Measurements from ENCODE around the gene CHRM4. TPM values are rescaled to one million over a fixed set of nuclear protein-coding genes. Genes with fewer than 3 reads are reported as not detected.
A peak's percentile ranks its signal among the peaks of the same experiment; 100 is the strongest.

CHRM4 gene
- total and polyA plus RNA-seq, 2 of the 13 experiments (the other 11 are each of a cell fraction or from before 2014, with no cell fraction given), result 0.13 to 0.21 TPM

GRCh38 chr11:46389450-46390330 is 1.9 kb downstream of the CHRM4 start (continued):
- no peak for TF ChIP-seq ZBTB49 (CRISPR knock-in tag; IDR thresholded peaks at IDR 0.05; ENCODE audit: borderline replicate concordance)
- no peak for TF ChIP-seq PRDM10 (CRISPR knock-in tag; IDR thresholded peaks at IDR 0.05; ENCODE audit: low read depth)
- TF ChIP-seq E2F5 (CRISPR knock-in tag; conservative IDR thresholded peaks at IDR 0.05), result no peak
- no peak for TF ChIP-seq RXRB (CRISPR knock-in tag; IDR thresholded peaks at IDR 0.05; ENCODE audit: borderline replicate concordance)
- TF ChIP-seq NFIB (CRISPR knock-in tag; IDR thresholded peaks at IDR 0.05; ENCODE audit: borderline replicate concordance), result no peak
- no peak for TF ChIP-seq HNF4G (IDR thresholded peaks at IDR 0.05; ENCODE audit: borderline replicate concordance, low read depth, low read length)
- no peak for TF ChIP-seq HNF4G (CRISPR knock-in tag; IDR thresholded peaks at IDR 0.05; ENCODE audit: borderline replicate concordance, low read depth)
- no peak for TF ChIP-seq ISX (CRISPR knock-in tag; conservative IDR thresholded peaks at IDR 0.05)
- 0 out of 2 replicates have a peak, but pooled peaks have one; percentile 43 for TF ChIP-seq HOXD1 (CRISPR knock-in tag; IDR thresholded peaks at IDR 0.05)
- TF ChIP-seq FOXP4 (CRISPR knock-in tag; IDR thresholded peaks at IDR 0.05), result 0 out of 2 replicates have a peak, but pooled peaks have one; percentile 27
- TF ChIP-seq ZFP36 (IDR thresholded peaks at IDR 0.05; ENCODE audit: borderline replicate concordance, low read depth, low read length, partially characterized antibody), result no peak
- TF ChIP-seq TCF12 (IDR thresholded peaks at IDR 0.05), result no peak
- no peak; the same call in 1 of the 2 replicates for TF ChIP-seq TCF12 (CRISPR knock-in tag; IDR thresholded peaks at IDR 0.05)
- no peak for TF ChIP-seq AFF4 (CRISPR knock-in tag; IDR thresholded peaks at IDR 0.05)
